ENCODE measurements around the gene PSMB7.

PSMB7 gene

DNA sequence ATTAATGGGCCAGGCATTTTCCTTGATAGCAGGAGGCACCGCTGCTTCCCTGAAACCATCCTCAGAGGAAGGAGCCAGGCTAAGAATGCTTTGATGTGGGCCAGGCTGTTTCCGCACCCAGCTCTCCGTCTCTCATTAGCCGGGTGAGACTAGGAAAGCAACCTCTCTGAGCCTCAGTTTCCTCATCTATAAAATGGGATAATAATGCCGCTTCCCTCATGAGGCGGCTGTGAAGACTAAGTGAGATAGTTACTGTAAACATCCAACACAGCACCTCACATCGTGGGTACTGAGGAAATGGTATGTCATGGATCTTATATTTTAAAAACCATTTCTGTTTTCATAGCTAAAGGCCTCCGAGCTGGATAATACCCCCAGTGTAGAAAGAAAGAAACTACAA lies 111.0 kb downstream of the PSMB7 start:
- peaks cover 0 to 46% (median 36%) of the 10 kb centered on the region in 3 donors for H3K36me3 ChIP-seq
- H3K4me3 ChIP-seq = no peak overlapping the region
- intact Hi-C loops (cut with DNase I; ENCODE audit: low total_unique reads) = no loop called here
- H3K27me3 ChIP-seq = no peaks in the 10 kb centered on the region
- no peak for DNase-seq
- H3K4me1 ChIP-seq = peaks cover 0 to 17% (median under 1%) of the 10 kb centered on the region in 4 donors
- no peak overlapping the region for H3K27ac ChIP-seq
- TF ChIP-seq, protein P1, sequence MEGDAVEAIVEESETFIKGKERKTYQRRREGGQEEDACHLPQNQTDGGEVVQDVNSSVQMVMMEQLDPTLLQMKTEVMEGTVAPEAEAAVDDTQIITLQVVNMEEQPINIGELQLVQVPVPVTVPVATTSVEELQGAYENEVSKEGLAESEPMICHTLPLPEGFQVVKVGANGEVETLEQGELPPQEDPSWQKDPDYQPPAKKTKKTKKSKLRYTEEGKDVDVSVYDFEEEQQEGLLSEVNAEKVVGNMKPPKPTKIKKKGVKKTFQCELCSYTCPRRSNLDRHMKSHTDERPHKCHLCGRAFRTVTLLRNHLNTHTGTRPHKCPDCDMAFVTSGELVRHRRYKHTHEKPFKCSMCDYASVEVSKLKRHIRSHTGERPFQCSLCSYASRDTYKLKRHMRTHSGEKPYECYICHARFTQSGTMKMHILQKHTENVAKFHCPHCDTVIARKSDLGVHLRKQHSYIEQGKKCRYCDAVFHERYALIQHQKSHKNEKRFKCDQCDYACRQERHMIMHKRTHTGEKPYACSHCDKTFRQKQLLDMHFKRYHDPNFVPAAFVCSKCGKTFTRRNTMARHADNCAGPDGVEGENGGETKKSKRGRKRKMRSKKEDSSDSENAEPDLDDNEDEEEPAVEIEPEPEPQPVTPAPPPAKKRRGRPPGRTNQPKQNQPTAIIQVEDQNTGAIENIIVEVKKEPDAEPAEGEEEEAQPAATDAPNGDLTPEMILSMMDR (IDR thresholded peaks at IDR 0.05) = no peak
- H3K9me3 ChIP-seq = no peaks in the 10 kb centered on the region

DNA sequence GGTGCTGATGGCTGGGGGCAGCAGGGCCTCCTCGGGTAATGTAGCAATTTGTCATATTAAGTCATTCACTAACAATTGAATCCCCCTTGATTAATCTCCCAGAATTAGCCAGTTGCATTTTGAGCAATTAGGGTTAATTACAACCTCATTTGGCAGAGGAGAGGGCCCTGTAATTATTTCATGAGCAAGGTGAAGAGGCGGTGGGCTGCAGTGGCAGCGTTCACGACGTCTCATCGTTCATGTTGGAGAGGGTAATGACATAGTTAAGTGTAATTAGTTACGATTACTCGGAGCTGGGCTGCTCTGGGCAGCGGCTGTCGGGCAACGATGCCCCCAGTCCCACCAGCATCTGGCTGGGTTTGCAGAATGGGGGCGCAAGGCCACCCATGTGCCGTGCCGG lies 111.5 kb downstream of the PSMB7 start:
- DNase-seq = no peak
- Histone ChIP-seq H3K36me3 (peaks cover 0 to 41% (median 36%) of the 10 kb centered on the region in 3 donors), H3K9me3 (no peaks in the 10 kb centered on the region), H3K27ac (no peak overlapping the region), H3K27me3 (no peaks in the 10 kb centered on the region), H3K4me1 (peaks cover 0 to 14% (median 0%) of the 10 kb centered on the region in 4 donors), H3K4me3 (no peak overlapping the region)
- TF ChIP-seq, protein P1 (IDR thresholded peaks at IDR 0.05) = no peak
- intact Hi-C loops (cut with DNase I; ENCODE audit: low total_unique reads) = no loop called here
